ENCODE results near the gene ZNF429.
"Not testable (repeated sequence)": the region's sequence is repeated elsewhere in the genome, so short reads cannot be mapped to it uniquely, and the experiment has no call there.

Gene ZNF429

DNA sequence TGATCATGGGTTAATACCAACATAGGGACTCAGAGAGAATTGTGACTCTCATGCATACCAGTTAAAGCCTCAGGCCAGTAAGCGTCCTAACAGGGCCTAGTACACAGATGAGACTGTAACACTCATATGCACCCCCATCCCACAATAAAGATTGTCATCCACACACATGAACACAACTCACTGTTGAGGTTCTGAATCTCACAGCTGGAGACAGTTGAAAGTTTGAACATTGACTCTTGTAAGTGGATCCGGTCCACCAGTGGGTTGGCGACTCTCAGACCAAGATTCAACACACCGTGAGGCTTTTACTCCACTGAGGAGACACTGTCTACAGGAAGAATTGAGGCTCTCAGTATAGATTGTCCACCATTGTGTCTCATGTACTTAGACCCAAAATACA, 88.1 kb downstream of the ZNF429 start:
- DNase-seq: no peak

DNA sequence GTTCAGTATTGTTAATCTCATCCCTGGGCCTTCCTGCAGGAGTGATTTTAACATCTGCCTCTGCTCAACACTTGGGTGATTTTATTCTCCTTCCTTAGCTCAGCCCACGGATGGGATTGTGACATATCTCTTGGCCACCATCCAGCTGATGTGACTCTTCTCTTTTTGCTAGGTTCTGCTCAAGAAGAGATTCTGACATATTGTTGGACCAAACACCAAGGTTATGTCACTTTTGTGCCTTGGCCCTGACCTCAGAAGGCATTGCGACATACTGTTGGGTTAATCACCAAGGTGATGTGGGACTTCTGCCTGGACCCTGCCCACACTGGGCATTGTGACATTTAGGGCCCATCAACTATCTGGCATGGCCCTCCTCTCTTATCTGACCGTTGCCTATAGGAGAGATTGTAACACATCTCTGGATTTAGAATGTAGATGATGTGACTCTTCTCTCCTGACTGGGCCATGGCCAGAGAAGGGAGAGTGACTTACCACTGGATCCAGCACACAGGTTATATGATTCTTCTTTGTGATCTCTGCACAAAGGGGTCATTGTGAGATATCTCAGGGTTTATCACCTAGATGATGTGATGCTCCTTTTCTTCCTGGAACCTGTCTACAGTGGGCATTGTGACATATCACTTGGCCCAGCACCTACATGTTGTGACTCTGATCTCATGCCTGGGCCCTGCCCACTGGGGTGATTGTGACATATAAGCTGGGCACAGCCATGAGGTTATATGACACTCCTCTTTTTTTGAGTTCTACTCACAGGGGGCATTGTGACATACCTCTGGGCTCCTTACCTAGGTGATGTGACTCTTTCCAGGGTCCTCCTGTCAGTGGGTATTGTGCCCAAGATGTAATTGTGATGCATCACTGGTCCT, 88.8 kb downstream of the ZNF429 start:
- DNase-seq: no peak

DNA sequence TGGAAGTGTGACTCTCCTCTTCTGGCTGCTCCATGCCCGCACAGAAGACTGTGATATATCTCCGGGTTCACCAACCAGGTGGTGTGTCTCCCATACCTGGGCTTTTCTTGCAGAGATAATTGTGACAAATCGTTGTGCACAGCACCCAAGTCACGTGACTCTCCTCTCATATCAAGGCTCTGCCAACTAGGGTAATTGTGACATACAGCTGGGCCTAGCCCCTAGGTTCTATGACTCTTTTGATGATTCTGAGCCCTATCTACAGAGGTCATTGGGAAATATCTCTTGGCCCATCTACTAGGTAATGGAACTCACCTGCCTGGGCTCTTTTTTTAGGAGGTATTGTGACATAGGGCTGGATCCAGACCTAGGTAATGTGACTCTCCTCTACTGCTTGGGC, 89.8 kb downstream of the ZNF429 start:
- DNase-seq: no peak

DNA sequence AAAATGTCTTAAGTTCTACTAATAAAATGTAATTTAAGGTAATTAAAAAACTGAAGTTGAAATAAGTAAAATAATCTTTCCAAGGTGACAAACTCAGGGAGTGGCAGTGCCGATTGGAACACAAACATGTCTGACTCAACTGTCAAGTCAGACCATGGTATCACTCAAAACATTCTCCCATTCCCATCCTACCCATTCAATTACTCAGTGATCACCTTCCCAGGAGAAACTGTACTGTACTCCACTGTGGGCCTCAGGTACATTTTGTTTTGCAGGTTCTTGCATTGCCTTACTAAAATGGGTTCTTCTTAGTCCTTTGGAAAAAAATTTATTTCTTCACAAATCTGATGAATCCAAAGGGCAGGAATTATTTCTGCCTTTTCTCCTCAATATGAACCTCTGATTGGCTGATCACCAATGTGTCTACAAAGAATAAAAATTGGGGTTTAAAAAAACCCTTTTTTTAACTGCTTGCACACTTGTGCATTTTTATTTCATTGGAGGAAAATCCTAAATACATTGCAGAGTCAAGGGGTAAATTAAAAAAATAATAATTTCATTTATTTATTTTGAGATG, 96.8 kb downstream of the ZNF429 start:
- no peak for DNase-seq

DNA sequence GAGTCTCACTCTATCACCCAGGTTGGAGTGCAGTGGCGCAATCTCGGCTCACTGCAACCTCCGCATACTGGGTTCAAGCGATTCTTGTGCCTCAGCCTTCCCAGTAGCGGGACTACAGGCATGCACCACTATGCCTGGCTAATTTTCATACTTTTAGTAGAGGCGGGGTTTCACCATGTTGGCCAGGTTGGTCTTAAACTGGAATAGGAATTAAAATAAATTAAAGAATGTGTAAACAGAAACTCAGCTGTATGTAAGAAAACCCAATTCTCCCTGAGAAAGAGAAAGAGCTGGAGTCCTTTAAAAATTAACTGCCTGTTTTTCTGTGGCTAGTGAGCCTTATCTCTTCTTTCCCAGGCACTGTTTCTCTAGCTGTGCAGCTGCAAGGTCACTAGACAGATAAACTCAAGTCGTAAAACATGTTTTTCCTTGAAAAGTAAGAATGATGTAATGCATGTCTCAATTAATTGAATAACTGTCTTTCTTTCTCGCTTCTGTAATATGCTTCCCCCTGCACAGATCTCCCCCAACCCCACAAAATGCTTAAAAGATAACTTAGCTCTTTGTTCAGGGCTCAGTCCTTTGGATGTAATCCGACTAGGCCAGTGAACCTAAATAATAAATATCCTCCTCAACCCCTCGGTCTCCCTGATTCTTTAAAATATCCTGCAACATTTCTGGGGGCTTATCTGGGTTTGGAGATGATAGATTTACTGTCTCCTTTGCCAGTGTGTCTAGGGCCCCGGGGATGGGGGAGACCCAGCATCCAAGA, 97.4 kb downstream of the ZNF429 start:
- not testable (repeated sequence) for DNase-seq

DNA sequence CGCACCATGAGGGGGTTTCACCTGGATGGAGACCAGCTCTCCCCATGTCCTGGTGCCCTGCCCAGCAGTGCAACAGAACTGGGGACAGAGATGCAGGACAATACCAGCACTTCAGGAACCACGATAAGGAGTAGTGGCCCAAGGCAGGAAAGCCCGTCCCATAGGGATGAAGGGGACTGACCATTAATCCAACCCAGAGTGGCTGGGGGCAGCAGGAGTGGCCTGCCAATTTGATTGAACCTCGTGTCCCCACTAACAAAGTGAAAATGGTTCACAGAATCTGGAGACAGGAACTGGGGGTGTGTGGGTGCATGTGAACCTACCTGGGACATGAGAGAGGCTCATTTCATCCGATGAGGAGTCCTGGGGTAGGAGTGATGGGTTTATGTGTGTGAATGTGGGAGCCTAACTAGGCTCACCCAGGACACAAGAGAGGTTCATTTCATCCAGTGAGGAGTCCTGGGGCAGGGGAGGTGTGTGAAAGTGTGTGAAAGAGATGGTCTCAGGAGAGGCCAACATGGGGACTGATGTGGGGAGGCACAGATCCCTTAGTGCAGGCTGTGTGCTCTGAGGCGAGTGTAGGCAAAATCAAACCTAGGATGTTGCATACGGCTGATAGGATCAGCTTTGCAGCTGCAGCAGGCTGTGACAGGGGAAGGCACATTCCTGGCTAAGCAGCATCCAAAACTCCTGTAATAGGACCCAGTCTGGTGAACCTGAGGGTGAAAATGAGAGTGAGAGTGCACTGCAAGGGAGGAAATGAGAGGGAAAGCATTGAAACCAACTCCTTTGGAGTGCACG, 98.2 kb downstream of the ZNF429 start:
- no peak for DNase-seq

DNA sequence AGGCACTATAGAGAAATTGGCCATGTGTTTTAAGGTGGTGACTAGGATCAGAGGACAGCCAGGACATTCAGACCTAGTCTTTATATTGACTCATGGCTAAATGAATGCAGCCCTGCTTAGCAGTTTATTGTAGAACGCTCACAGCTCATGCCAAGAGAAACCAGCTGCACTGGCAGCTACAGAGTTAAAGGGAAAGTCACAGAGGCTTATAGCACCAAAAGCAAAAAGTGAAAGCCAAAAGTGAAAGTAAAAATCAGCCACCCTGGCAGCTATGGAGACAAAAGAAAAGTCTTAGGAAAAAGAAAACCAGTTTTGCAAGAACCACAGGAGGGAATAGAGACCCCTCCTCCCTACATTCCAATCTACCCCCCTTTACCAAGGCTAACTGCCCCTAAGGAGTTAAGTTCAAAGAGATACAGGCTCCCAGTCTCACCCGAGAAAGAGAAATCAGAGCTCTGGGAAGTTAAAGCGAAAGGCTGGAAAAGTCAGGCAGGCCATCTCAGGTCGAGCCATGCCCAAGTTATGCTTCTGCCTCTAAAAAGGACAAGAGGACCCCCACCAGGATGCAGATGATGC, 99.0 kb downstream of the ZNF429 start:
- no peak for DNase-seq

All from NCI-H1417 treated with DMSO at 0.1 percent for 48 hours (cell line).